Peyer's patch (tissue), 4 donors: Measurements from ENCODE around the gene PRPSAP1. TPM values are rescaled to one million over a fixed set of nuclear protein-coding genes. Genes with fewer than 3 reads are reported as not detected.
A peak's percentile ranks its signal among the peaks of the same experiment; 100 is the strongest.

Source experiments
- DNase-seq, 3 donors: peaks; one replicate each; pipeline ENCODE4 v3.0.0-alpha.2; 2017 to 2019
- H3K27ac ChIP-seq, 4 donors: fragments of 200-600 bp; sonication (generic); one replicate each; pipeline ENCODE4 v1.5.1; 2016 to 2019
- H3K27me3 ChIP-seq, 2 donors: fragments of 200-600 bp; sonication (generic); one replicate each; pipeline ENCODE4 v1.5.1; 2019
- H3K36me3 ChIP-seq, 3 donors: fragments of 200-600 bp; sonication (generic); one replicate each; pipeline ENCODE4 v1.5.1; 2016 to 2019
- H3K4me1 ChIP-seq, 4 donors: fragments of 200-600 bp; sonication (generic); one replicate each; pipeline ENCODE4 v1.5.1; 2016 to 2019
- H3K4me3 ChIP-seq, 4 donors: fragments of 200-600 bp; sonication (generic); 1 replicate in 3 of 4; 2 replicates in 1 of 4; pipeline ENCODE4 v1.5.1; 2016 to 2019; ENCODE audit warnings: mild to moderate bottlenecking in 1 of 4
- H3K9me3 ChIP-seq, 4 donors: fragments of 200-600 bp; sonication (generic); one replicate each; pipeline ENCODE4 v1.5.1; 2016 to 2019; ENCODE audit warnings: mild to moderate bottlenecking in 1 of 4
- POLR2A ChIP-seq, 2 donors: fragments of 450-650 bp; IDR thresholded peaks; one replicate each; pipeline ENCODE4 v1.5.1; 2017; ENCODE audit warnings: antibody characterized with exemption in 2 of 2, mild to moderate bottlenecking in 2 of 2, moderate library complexity in 2 of 2
- small RNA-seq, 2 donors: library from RNA; depleted of rRNA; stranded (forward); fragments of <200 nt; gene quantifications; one replicate each; pipeline ENCODE3, GENCODE V24; 2016
- total RNA-seq, 4 donors: library from RNA; depleted of rRNA; stranded (reverse); fragments of >200 nt; gene quantifications; one replicate each; pipeline ENCODE4 v1.1.0, GENCODE V29; 2016
- TF ChIP-seq, protein P1 (sequence below), 6 experiments: fragments of 450-650 bp in 4 of 6; fragments of 200-600 bp in 2 of 6; sonication (generic) in 1 of 6; IDR thresholded peaks; one replicate each; pipeline ENCODE4 v1.5.1; 2017 to 2019; ENCODE audit warnings: antibody characterized with exemption in 6 of 6, mild to moderate bottlenecking in 3 of 6, moderate library complexity in 1 of 6

The PRPSAP1 gene
- total RNA-seq, 4 donors from 2014 or later: 39.4 to 105 (median 70.4) TPM

DNA sequence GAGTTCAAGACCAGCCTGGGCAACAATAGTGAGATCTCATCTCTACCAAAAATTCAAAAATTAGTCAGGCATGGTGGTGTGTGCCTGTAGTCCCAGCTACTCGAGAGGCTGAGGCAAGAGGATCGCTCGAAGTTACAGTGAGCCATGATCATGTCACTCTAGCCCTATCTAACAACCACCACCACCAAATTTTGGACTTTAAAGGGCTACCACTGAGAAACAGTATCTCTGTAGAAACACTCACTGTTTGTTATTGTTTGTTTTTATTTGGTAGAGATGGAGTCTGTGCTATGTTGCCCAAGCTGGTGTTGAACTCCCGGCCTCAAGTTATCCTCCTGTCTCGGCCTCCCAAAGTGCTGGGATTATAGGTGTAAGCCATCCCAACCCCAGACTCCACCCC lies 89.8 kb downstream of the PRPSAP1 start:
- peaks cover 0 to 1% (median 0%) of the 10 kb centered on the region in 3 donors for H3K36me3 ChIP-seq
- H3K27ac ChIP-seq: peak overlapping the region; percentile 79 to 98 (median 92)
- TF ChIP-seq, protein P1, sequence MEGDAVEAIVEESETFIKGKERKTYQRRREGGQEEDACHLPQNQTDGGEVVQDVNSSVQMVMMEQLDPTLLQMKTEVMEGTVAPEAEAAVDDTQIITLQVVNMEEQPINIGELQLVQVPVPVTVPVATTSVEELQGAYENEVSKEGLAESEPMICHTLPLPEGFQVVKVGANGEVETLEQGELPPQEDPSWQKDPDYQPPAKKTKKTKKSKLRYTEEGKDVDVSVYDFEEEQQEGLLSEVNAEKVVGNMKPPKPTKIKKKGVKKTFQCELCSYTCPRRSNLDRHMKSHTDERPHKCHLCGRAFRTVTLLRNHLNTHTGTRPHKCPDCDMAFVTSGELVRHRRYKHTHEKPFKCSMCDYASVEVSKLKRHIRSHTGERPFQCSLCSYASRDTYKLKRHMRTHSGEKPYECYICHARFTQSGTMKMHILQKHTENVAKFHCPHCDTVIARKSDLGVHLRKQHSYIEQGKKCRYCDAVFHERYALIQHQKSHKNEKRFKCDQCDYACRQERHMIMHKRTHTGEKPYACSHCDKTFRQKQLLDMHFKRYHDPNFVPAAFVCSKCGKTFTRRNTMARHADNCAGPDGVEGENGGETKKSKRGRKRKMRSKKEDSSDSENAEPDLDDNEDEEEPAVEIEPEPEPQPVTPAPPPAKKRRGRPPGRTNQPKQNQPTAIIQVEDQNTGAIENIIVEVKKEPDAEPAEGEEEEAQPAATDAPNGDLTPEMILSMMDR (IDR thresholded peaks at IDR 0.05): no peak
- TF ChIP-seq POLR2A (IDR thresholded peaks at IDR 0.05): no peak
- H3K27me3 ChIP-seq: no peaks in the 10 kb centered on the region
- DNase-seq: no peak
- H3K9me3 ChIP-seq: no peaks in the 10 kb centered on the region
- H3K4me3 ChIP-seq: no peak overlapping the region
- H3K4me1 ChIP-seq: peaks cover 10 to 61% (median 37%) of the 10 kb centered on the region in 4 donors

DNA sequence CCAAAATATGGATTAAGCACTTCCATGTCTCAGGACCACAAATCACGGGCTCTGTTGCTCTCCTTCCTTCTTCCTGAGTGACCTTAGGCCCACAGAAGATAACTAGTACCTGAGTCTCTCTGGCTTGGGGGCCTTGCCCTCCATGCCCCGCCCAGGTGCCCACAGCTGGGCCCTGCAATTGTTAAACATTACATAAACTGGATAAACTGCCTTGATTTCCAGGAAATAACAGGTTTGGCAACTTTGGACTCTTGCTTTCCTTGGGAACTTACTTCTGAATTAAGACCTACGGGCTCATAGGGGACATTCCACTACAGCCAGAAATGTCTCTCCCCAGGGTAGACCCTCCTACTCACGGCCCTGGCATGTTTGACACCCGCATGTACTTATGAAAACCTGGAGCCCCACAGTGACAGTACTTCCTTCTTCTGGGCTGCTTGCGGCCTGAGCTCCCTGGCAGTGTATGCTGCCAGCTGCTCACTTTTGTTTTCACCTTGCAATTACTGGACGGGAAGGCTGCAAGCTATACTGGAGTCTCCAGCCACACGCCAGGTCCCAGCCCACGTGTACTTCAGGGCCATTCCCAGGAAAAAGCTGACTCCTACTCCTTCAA lies 90.9 kb downstream of the PRPSAP1 start:
- H3K4me3 ChIP-seq: peak overlapping the region in 2 of 4 donors; percentile 39 to 42
- peaks cover 12 to 61% (median 27%) of the 10 kb centered on the region in 4 donors for H3K4me1 ChIP-seq
- H3K27me3 ChIP-seq: no peaks in the 10 kb centered on the region
- no peaks in the 10 kb centered on the region for H3K36me3 ChIP-seq
- peak overlapping the region; percentile 79 to 98 (median 92) for H3K27ac ChIP-seq
- H3K9me3 ChIP-seq: no peaks in the 10 kb centered on the region
- DNase-seq: peak; percentile 60 to 88 (median 85)
- peak; percentile 84 to 96 for TF ChIP-seq POLR2A (IDR thresholded peaks at IDR 0.05)
- TF ChIP-seq, protein P1 (IDR thresholded peaks at IDR 0.05): no peak

DNA sequence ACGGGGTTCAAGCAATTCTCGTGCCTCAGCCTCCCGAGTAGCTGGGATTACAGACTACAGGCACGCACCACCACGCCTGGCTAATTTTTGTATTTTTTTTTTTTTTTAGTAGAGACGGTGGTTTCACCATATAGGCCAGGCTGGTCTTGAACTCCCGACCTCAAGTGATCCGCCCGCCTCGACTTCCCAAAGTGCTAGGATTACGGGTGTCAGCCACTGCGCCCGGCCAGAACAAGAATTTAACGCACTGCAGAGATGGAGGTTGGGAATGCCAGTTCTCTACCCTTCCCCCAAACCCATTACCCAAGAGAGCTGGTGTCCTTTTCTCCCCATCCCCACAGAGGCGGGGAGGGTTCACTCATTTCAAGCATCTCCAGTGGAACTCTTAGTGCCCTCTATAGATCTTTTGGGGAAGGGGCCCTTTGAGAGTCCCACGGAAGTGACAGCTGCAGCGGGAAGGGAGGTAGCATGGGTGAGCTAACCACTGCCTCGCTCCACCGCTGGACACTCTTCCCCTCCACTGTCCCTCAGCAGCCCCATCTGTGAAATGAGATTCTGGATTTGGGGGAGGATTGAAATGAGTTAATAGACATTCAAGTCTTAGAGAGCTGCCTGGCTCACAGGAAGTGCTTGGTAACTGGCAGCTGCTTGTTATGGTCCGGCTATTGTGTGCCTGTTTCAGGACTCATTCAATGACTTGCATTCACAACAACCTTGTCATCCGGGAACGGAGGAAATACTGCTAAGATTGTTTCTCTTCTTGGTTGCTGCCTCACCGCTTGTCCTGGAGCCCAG lies 92.1 kb downstream of the PRPSAP1 start:
- no peak for TF ChIP-seq POLR2A (IDR thresholded peaks at IDR 0.05)
- TF ChIP-seq, protein P1 (IDR thresholded peaks at IDR 0.05): no peak
- Histone ChIP-seq H3K36me3 (no peaks in the 10 kb centered on the region), H3K4me1 (peaks cover 10 to 49% (median 16%) of the 10 kb centered on the region in 4 donors), H3K27ac (peak overlapping the region; percentile 79 to 98 (median 92)), H3K4me3 (peak overlapping the region in 2 of 4 donors; percentile 39 to 42), H3K9me3 (no peaks in the 10 kb centered on the region), H3K27me3 (no peaks in the 10 kb centered on the region)
- peak in 1 of 3 donors; percentile 45 for DNase-seq

DNA sequence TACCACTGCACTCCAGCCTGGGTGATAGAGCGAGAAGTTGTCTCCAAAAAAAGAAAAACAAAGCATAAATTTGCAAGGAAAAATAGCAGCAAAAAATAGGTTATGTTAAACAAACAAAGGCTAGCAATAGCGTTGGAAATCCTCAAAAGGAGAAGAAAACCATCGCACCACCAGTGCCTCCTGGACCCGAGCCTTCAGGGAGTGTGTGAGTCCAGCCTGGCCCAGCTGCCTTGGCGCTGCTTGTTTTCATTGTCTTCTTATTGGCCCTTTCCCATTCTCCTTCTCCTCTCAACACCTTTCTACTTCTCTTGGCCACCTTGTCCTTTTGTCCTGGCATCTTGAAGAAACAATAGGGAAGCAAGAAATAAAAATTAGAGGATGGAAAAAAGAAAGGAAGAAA lies 93.0 kb downstream of the PRPSAP1 start:
- Histone ChIP-seq H3K9me3 (no peaks in the 10 kb centered on the region), H3K27me3 (no peaks in the 10 kb centered on the region), H3K4me3 (no peak overlapping the region), H3K36me3 (no peaks in the 10 kb centered on the region), H3K27ac (peak overlapping the region; percentile 10 to 97 (median 84)), H3K4me1 (peaks cover 10 to 48% (median 16%) of the 10 kb centered on the region in 4 donors)
- TF ChIP-seq, protein P1 (IDR thresholded peaks at IDR 0.05): no peak
- TF ChIP-seq POLR2A (IDR thresholded peaks at IDR 0.05): no peak
- DNase-seq: no peak

DNA sequence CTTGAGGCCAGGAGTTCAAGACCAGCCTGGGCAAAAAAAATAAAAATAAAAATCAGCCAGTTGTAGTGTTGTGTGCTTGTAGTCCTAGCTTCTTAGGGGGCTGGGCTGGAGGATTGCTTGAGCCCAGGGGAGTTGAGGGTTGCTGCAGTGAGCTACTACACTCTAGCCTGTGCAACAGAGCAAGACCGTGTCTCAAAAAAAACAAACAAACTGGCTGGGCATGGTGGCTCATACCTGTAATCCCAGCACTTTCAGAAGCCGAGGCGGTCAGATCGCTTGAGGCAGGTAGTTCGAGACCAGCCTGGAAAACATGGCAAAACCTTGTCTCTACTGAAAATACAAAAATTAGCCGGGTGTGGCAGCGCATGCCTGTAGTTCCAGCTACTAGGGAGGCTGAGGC lies 93.5 kb downstream of the PRPSAP1 start:
- Histone ChIP-seq H3K27me3 (no peaks in the 10 kb centered on the region), H3K36me3 (no peaks in the 10 kb centered on the region), H3K9me3 (no peaks in the 10 kb centered on the region), H3K4me3 (no peak overlapping the region), H3K4me1 (peaks cover 10 to 48% (median 16%) of the 10 kb centered on the region in 4 donors), H3K27ac (peak overlapping the region; percentile 10 to 97 (median 84))
- DNase-seq: no peak
- TF ChIP-seq, protein P1 (IDR thresholded peaks at IDR 0.05): no peak
- no peak for TF ChIP-seq POLR2A (IDR thresholded peaks at IDR 0.05)

Small RNA genes lying within 50 kb of the gene (small RNA-seq; reads per million reads assigned to genes)
- 0 reads per million in 2 donors for gene RF00019
- gene RNU6-24P: 0 reads per million in 2 donors

Other genes starting within 250 kb of the PRPSAP1 start
- gene FOXJ1, start 212.7 kb downstream of the PRPSAP1 start, total RNA-seq: not detected
- gene RNF157, start 113.4 kb downstream of the PRPSAP1 start, total RNA-seq: 100 to 1,000 TPM in 2 of 4 donors, 10 to 100 TPM in 2; 73.4 to 115 (median 106) TPM
- 10 to 100 TPM; 14.0 to 74.1 (median 50.4) TPM for gene UBALD2, start 88.6 kb downstream of the PRPSAP1 start, total RNA-seq
- gene QRICH2, start 45.6 kb downstream of the PRPSAP1 start, total RNA-seq: 10 to 100 TPM in 1 of 4 donors, 1 to 10 TPM in 3; 1.2 to 10.7 (median 3.1) TPM
- gene SPHK1, start 30.7 kb upstream of the PRPSAP1 start, total RNA-seq: 1 to 10 TPM in 3 of 4 donors, under 1 TPM in 1; 0.53 to 5.9 (median 3.8) TPM
- gene UBE2O, start 99.2 kb upstream of the PRPSAP1 start, total RNA-seq: 10 to 100 TPM; 20.5 to 75.1 (median 31.6) TPM
- gene AANAT, start 113.7 kb upstream of the PRPSAP1 start, total RNA-seq: not detected
- 100 to 1,000 TPM in 1 of 4 donors, 10 to 100 TPM in 2, 1 to 10 TPM in 1; 8.8 to 225 (median 33.0) TPM for gene RHBDF2, start 147.5 kb upstream of the PRPSAP1 start, total RNA-seq
- gene CYGB, start 183.8 kb upstream of the PRPSAP1 start, total RNA-seq: 10 to 100 TPM in 3 of 4 donors, 1 to 10 TPM in 1; 5.8 to 81.7 (median 11.1) TPM
- 10 to 100 TPM in 1 of 4 donors, 1 to 10 TPM in 1, not detected in 2; 1.2 to 10.7 TPM for gene PRCD, start 186.1 kb upstream of the PRPSAP1 start, total RNA-seq
- 1 to 10 TPM in 1 of 4 donors, under 1 TPM in 1, not detected in 2; 0.94 to 2.5 TPM for gene ST6GALNAC2, start 231.9 kb upstream of the PRPSAP1 start, total RNA-seq